Pons (tissue), 1 donor: ENCODE data around the gene GNA12.
"Not testable (repeated sequence)": the region's sequence is repeated elsewhere in the genome, so short reads cannot be mapped to it uniquely, and the experiment has no call there.

ENCODE experiments used
- DNase-seq: peaks from one replicate; pipeline ENCODE4 v3.0.0-alpha.2; 2016; ENCODE audit warnings: low spot score

Gene GNA12

GRCh38 chr7:2864204-2864985 is 20.3 kb upstream of the GNA12 start:
- DNase-seq, result no peak

- peak; percentile 56 for DNase-seq
Observed at GRCh38 chr7:2863461-2864066, 19.5 kb upstream of the GNA12 start.

GRCh38 chr7:2862831-2863361 is 18.8 kb upstream of the GNA12 start:
- no peak for DNase-seq

GRCh38 chr7:2861509-2861908 is 17.4 kb upstream of the GNA12 start:
- DNase-seq, result no peak

- DNase-seq, result no peak
Observed at GRCh38 chr7:2860627-2861133, 16.6 kb upstream of the GNA12 start.

DNA sequence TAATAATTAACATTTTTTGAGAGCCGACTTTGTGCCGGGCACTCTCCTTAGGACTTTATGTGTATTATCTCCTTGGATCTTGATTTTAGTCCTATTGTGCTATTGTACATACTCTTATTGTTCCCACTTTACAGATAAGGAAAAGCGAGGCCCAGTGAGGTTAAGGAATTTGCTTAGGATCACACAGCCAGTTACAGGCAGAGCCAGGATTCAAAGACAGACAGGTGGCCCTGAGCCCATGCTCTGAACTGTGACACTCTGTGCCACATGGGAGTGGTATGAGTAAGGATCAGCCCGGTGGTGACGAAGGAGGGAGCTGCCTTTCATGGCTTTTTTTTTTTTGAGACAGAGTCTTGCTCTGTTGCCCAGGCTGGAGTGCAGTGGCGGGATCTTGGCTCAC is 15.8 kb upstream of the GNA12 start:
- no peak for DNase-seq

DNA sequence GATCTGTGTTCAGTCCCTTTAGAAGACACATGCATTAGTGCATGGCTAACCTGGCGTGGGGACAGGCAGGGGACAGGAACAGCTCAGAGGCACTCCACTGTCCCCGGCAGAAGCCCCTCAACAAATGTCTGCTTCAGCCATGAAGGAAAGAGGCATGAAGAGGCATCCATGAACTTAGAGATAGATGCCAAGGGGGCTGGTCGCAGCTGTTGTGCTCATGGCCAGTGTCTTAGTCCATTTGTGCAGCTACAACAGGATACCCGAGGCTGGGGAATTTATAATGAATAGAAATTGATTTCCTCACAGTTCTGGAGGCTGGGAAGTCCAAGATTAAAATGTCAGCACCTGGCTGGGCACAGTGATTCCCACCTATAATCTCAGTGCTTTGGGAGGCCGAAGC is 14.5 kb upstream of the GNA12 start:
- DNase-seq, result no peak

DNA sequence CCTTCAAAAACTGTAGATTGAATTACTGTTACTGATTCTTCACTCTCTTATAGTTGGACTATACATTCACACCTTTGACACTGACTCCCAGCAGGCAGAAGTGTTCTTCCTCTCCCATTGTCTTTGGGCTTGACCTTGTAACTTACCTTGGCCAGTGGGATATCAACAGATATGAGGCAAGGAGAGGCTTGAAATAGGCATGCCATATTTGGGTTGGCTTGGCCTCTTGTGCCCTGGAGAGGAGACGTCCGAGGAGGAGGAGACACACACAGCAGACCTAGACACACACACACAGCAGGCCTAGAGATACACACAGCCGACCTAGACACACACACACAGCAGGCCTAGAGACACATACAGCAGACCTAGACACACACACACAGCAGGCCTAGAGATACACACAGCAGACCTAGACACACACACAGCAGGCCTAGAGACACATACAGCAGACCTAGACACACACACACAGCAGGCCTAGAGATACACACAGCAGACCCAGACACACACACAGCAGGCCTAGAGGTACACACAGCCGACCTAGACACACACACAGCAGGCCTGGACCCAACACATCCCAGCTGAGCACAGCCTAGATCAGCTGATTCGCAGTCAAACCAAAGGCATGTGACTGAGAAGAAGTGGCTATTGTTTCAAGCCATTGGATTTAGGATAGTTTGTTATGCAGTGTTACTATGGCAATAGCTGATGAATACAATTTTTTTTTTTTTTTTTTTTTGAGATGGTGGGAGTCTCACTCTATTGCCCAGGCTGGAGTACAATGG is 12.5 kb upstream of the GNA12 start:
- no peak for DNase-seq

DNA sequence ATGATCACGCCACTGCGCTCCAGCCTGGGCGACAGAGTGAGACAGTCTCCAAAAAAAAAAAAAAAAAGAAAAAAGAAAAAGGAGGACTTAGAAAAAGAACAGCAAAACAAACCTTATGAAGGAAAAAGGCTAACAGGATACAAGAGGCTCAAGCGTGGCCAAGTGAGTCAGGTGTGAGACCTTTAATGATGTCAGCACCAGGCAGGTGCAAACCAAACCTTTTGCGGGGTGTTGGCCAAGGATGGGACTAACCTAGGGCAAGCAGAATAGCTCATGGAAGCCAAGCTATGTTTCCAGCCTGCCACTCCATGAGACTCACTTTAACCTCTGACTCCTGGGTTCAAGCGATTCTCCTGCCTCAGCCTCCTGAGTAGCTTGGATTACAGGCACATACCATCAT is 11.3 kb upstream of the GNA12 start:
- DNase-seq, result no peak

DNA sequence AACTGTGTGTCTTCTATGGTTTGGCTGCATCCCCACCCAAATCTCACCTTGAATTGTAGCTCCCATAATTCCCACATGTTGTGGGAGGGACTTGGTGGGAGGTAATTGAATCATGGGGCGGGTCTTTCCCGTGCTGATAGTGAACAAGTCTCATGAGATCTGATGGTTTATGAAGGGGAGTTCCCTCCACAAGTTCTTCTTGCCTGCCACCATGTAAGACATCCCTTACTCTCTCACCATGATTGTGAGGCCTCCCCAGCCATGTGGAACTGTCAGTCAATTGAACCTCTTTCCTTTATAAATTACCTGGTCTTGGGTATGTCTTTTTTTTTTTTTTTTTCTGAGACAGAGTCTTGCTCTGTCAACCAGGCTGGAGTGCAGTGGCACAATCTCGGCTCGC is 9.4 kb upstream of the GNA12 start:
- not testable (repeated sequence) for DNase-seq

GRCh38 chr7:2853147-2853546 is 9.0 kb upstream of the GNA12 start:
- no peak for DNase-seq

DNA sequence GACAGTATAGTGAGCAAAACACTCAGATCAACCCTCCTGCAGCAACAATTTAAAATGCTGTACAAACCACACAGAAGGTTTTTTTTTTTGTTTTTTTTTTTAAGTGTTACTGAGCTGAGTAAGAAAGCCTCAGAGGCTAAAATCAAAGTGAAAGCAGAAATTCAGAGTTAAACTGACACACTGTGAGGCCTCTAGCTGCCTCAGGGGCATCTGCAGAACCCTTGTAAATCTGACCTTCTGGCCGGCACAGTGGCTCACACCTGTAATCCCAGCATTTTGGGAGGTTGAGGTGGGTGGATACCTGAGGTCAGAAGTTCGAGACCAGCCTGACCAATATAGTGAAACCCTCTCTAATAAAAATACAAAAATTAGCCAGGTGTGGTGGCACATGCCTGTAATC is 7.4 kb upstream of the GNA12 start:
- no peak for DNase-seq

- DNase-seq, result no peak
Observed at GRCh38 chr7:2849941-2850766, 6.0 kb upstream of the GNA12 start.

GRCh38 chr7:2845034-2845592 is 1.0 kb upstream of the GNA12 start:
- DNase-seq, result no peak

GRCh38 chr7:2843711-2844152 is 376 bp downstream of the GNA12 start:
- DNase-seq, result no peak

- no peak for DNase-seq
Observed at GRCh38 chr7:2843191-2843685, 870 bp downstream of the GNA12 start.

DNA sequence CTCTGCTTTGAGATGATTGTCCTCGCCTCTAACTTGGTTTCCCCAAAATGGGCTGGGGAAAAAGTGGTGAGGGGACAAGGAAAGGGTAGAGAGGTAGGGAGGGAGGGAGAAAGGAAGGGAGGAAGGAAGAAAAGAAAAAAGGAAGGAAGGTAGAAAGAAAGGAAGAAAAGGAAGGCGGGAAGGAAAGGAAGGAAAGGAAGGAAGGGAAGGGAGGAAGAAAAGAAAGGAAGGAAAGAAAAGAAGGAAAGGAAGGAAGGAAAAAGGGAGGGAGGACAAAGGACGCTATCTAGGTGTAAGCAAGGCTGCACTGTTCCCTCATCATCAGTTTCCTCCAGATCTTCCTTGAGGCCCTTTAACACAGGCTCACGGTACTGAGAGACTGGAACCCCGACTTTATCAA is 2.2 kb downstream of the GNA12 start:
- no peak for DNase-seq

- no peak for DNase-seq
Observed at GRCh38 chr7:2840458-2840857, 3.6 kb downstream of the GNA12 start.

- DNase-seq, result peak; percentile 30
Observed at GRCh38 chr7:2838873-2839578, 5.1 kb downstream of the GNA12 start.

DNA sequence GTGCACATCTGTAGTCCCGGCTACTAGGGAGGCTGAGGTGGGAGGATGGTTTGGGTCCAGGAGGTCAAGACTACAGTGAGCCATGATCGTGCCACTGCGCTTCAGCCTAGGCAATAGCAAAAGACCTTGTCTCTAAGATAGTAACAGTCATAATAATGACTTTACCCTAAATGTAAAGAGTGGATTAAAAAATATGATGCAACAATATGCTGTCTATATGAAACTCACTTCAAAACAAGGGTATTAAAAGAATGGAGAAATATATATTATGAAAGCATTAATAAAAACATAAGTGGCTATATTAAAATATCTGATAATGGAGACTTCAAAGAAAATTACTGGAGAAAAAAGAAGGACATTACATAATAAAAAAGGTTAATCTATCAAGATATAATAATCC is 5.7 kb downstream of the GNA12 start:
- no peak for DNase-seq
